ENCODE results near the gene CATSPER4. TPM values are rescaled to one million over a fixed set of nuclear protein-coding genes. Genes with fewer than 3 reads are reported as not detected.

The CATSPER4 gene
- not detected for total RNA-seq
- long read RNA-seq: 0 reads

DNA sequence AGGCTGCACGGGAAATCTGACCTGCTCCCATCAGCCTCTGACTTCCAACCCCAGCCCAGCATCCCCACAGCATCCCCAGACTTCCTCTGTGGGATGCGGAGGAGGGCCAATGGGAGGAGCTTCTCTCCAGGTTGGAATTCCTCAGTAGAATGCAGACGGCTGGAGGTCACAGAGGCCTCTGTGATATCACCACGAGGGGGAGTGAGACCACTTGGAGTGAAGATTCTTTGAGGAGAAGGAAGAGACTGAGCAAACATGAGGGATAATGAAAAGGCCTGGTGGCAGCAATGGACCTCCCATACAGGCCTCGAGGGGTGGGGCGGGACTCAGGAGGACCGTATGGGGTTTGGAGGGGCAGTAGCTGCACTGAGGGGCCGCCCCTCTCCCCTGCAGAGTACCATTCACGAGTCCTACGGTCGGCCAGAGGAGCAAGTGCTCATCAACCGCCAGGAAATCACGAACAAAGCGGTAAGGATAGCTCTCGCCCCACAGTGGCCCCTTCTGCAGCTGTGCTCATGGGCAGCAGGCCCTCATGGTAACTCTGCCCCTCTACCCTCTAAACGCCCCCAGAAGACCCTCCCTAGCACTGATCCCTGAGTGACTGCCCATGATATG is at the start of gene CATSPER4:
CATSPER4 (plus strand) TSS at position 230 of the 615 bp plus-strand sequence; CDS start at position 256, 26 bp downstream.
- H3K36me3 ChIP-seq: no peaks in the 10 kb centered on the region
- intact Hi-C loops (cut with DNase I): no loop called here
- H3K4me1 ChIP-seq: no peaks in the 10 kb centered on the region
- no peak within 1 kb of the TSS for H3K4me3 ChIP-seq
- H3K27me3 ChIP-seq: no peaks in the 10 kb centered on the region
- TF ChIP-seq, protein P1, sequence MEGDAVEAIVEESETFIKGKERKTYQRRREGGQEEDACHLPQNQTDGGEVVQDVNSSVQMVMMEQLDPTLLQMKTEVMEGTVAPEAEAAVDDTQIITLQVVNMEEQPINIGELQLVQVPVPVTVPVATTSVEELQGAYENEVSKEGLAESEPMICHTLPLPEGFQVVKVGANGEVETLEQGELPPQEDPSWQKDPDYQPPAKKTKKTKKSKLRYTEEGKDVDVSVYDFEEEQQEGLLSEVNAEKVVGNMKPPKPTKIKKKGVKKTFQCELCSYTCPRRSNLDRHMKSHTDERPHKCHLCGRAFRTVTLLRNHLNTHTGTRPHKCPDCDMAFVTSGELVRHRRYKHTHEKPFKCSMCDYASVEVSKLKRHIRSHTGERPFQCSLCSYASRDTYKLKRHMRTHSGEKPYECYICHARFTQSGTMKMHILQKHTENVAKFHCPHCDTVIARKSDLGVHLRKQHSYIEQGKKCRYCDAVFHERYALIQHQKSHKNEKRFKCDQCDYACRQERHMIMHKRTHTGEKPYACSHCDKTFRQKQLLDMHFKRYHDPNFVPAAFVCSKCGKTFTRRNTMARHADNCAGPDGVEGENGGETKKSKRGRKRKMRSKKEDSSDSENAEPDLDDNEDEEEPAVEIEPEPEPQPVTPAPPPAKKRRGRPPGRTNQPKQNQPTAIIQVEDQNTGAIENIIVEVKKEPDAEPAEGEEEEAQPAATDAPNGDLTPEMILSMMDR (IDR thresholded peaks at IDR 0.05): no peak
- no peak within 1 kb of the TSS for H3K27ac ChIP-seq
- no peaks in the 10 kb centered on the region for H3K9me3 ChIP-seq
- peak; percentile 19 for ATAC-seq
- DNase-seq: no peak

DNA sequence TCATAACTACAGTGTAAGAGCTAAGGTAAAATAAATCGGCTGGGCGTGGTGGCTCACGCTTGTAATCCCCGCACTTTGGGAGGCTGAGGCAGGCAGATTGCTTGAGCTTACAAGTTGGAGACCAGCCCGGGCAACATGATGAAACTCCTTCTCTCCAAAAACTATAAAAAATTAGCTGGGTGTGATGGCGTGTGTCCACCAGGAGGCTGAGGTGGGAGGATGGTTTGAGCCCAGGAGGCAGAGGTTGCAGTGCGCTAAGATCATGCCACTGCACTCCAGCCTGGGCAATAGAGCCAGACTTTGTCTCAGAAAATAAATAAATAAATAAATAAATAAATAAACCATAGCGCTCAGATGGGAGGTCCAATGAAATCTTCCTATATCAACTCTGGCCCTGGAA is 48.2 kb upstream of the CATSPER4 start:
- Histone ChIP-seq H3K4me3 (no peak overlapping the region), H3K27me3 (no peaks in the 10 kb centered on the region), H3K4me1 (peaks cover 7% of the 10 kb centered on the region), H3K9me3 (no peaks in the 10 kb centered on the region), H3K27ac (no peak overlapping the region), H3K36me3 (no peaks in the 10 kb centered on the region)
- intact Hi-C loops (cut with DNase I): no loop called here
- TF ChIP-seq, protein P1 (IDR thresholded peaks at IDR 0.05): no peak
- DNase-seq (no peak), ATAC-seq (no peak)

DNA sequence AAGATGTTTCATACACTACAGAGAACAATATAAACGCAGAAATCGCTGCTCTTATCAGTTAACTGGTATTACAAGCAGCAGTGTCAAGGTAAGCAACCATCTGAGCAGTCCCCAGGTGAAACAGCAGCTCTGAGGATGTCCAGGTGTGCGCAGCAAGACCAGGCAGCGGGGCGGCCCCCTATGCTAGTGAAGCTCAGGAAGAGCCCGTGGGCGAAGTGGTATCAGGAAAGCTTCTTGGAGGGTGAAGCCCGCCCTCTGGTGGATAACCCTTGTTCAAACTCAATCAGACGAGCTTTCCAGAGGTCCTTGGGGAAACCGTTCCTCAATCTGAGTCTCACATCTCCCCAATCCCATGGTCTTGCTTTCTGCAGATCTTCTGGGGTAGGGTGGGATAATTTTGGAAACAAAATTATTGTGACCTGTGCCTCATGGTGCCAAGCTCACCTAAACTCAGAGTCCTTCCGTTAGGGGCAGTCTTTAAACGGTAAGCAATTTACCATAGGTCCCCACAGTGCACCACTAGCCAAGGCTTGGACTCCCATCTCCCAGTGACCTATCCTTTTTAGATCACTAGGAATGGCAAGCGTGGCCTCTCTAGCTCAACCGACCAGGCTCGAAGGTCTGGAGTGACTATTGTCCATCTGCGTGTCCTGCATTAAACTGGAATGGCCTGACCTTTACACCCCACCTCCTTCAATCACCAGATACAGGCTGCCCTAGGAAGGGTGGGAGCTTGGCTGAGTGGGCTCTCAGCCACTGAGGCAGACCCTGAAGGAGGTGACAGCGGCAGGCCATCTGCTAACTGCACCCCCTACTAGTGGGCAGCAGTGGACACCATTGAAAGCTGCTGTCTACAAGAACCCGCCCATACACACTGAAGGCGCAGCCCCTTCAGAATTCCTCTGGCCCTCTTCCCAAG is 45.1 kb upstream of the CATSPER4 start:
- H3K9me3 ChIP-seq: no peaks in the 10 kb centered on the region
- intact Hi-C loops (cut with DNase I): loop anchor here (5.0 kb wide), 1 partner anchor 38 kb away; no protein-coding TSS in a partner anchor
- ATAC-seq (peak; percentile 98), DNase-seq (peak; percentile 83)
- H3K27me3 ChIP-seq: no peaks in the 10 kb centered on the region
- H3K27ac ChIP-seq: no peak overlapping the region
- H3K36me3 ChIP-seq: no peaks in the 10 kb centered on the region
- peaks cover 7% of the 10 kb centered on the region for H3K4me1 ChIP-seq
- H3K4me3 ChIP-seq: no peak overlapping the region
- TF ChIP-seq, protein P1 (IDR thresholded peaks at IDR 0.05): peak; percentile 80

DNA sequence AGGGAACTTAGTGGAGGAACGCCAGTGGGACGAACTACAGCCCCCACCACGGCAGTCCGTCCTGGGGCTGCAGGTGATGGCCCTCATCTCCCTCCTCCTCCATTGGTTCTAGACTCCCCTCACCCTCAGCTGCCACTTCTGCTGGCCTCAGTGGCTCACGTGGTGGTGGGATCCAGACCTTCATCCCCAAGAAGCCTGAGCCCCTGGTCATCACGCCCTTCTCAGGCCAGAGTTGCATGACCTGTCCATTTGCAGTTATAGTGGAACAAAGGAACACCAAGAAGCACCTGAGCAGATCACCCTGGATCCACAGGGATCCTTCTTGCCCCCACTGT is 44.5 kb upstream of the CATSPER4 start:
- DNase-seq (no peak), ATAC-seq (no peak)
- H3K27me3 ChIP-seq: no peaks in the 10 kb centered on the region
- no peak overlapping the region for H3K4me3 ChIP-seq
- TF ChIP-seq, protein P1 (IDR thresholded peaks at IDR 0.05): no peak
- no peaks in the 10 kb centered on the region for H3K36me3 ChIP-seq
- no peaks in the 10 kb centered on the region for H3K9me3 ChIP-seq
- H3K27ac ChIP-seq: no peak overlapping the region
- H3K4me1 ChIP-seq: peaks cover 7% of the 10 kb centered on the region
- intact Hi-C loops (cut with DNase I): loop anchor here (5.0 kb wide), 1 partner anchor 39 kb away; no protein-coding TSS in a partner anchor

DNA sequence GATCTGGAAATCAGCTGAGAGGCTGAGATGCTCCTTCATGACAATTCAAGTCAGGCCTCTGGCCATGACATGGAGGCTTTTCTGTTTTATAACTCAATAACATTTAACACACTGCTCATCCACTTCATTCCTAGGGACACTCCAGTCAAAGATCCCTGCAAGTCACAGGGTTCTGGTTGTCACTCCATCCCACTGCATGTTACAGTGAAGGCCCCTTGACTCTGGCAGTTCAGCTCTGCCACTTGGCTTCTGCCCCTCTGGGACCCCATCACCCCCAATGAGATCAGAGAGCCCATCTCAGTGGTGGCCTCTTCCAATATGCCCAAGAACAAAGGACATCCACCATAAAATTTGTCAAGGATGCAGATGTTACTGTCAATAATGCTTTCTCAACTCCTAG is 41.5 kb upstream of the CATSPER4 start:
- Histone ChIP-seq H3K4me3 (no peak overlapping the region), H3K27ac (no peak overlapping the region), H3K27me3 (no peaks in the 10 kb centered on the region), H3K9me3 (no peaks in the 10 kb centered on the region), H3K36me3 (no peaks in the 10 kb centered on the region), H3K4me1 (peaks cover 7% of the 10 kb centered on the region)
- DNase-seq: no peak
- no peak for ATAC-seq
- intact Hi-C loops (cut with DNase I): loop anchor here (5.0 kb wide), 1 partner anchor 42 kb away; no protein-coding TSS in a partner anchor
- TF ChIP-seq, protein P1 (IDR thresholded peaks at IDR 0.05): no peak

Measured in upper lobe of right lung (tissue), 1 donor.